ENCODE data around the gene GRIK4. TPM values are rescaled to one million over a fixed set of nuclear protein-coding genes. Genes with fewer than 3 reads are reported as not detected.

Gene GRIK4
- total and polyA plus RNA-seq, 2 experiments from 2014 or later: not detected

GRCh38 chr11:120720760-120721159 lies 209.2 kb downstream of the GRIK4 start:
- no peak overlapping the region for H3K27ac ChIP-seq
- no peak overlapping the region for H3K4me3 ChIP-seq
- H3F3A ChIP-seq (ENCODE audit: insufficient read depth): no peaks in the 10 kb centered on the region
- no peaks in the 10 kb centered on the region for H3K9me3 ChIP-seq (ENCODE audit: low read depth)
- in situ Hi-C loops (cut with MboI): no loop called here
- DNase-seq: no peak
- H3K36me3 ChIP-seq (ENCODE audit: low read depth): no peaks in the 10 kb centered on the region
- no peak overlapping the region for H3K4me2 ChIP-seq (ENCODE audit: unreplicated experiment)
- H3K79me2 ChIP-seq (ENCODE audit: insufficient read depth): no peaks in the 10 kb centered on the region
- TF ChIP-seq EZH2phosphoT487 (IDR thresholded peaks at IDR 0.05; ENCODE audit: insufficient read depth, low read depth) (no peak), EZH2 (IDR thresholded peaks at IDR 0.05; ENCODE audit: insufficient read depth, poor library complexity, severe bottlenecking) (no peak)
- no peaks in the 10 kb centered on the region for H4K20me1 ChIP-seq (ENCODE audit: insufficient read depth)
- H3K9ac ChIP-seq: no peak overlapping the region
- peaks cover 15% of the 10 kb centered on the region; the same call in 1 of the 2 replicates for H3K27me3 ChIP-seq (replicated peaks; ENCODE audit: insufficient read depth)
- no peak overlapping the region for H2AFZ ChIP-seq
- WGBS, 2 experiments (ENCODE audit: low coverage in 1 of 2, low lambda C conversion rate in 2 of 2, missing lambda C conversion rate in 2 of 2): 27 to 68% methylated on average over 1 of the region's 1 CpG
- no peaks in the 10 kb centered on the region for H3K9me2 ChIP-seq (ENCODE audit: insufficient read depth)
- H3K4me1 ChIP-seq (ENCODE audit: insufficient read depth): no peaks in the 10 kb centered on the region

- Histone ChIP-seq H3K4me2 (ENCODE audit: unreplicated experiment) (no peak overlapping the region), H3K9ac (no peak overlapping the region), H3K27me3 (replicated peaks; ENCODE audit: insufficient read depth) (peaks cover 15% of the 10 kb centered on the region; the same call in 1 of the 2 replicates), H3K4me1 (ENCODE audit: insufficient read depth) (no peaks in the 10 kb centered on the region), H3K36me3 (ENCODE audit: low read depth) (no peaks in the 10 kb centered on the region), H3K9me3 (ENCODE audit: low read depth) (no peaks in the 10 kb centered on the region), H4K20me1 (ENCODE audit: insufficient read depth) (no peaks in the 10 kb centered on the region), H2AFZ (no peak overlapping the region), H3F3A (ENCODE audit: insufficient read depth) (no peaks in the 10 kb centered on the region), H3K4me3 (no peak overlapping the region), H3K27ac (no peak overlapping the region), H3K9me2 (ENCODE audit: insufficient read depth) (no peaks in the 10 kb centered on the region), H3K79me2 (ENCODE audit: insufficient read depth) (no peaks in the 10 kb centered on the region)
- in situ Hi-C loops (cut with MboI): no loop called here
- TF ChIP-seq EZH2 (IDR thresholded peaks at IDR 0.05; ENCODE audit: insufficient read depth, poor library complexity, severe bottlenecking): no peak
- no peak for TF ChIP-seq EZH2phosphoT487 (IDR thresholded peaks at IDR 0.05; ENCODE audit: insufficient read depth, low read depth)
- WGBS, 2 experiments (ENCODE audit: low coverage in 1 of 2, low lambda C conversion rate in 2 of 2, missing lambda C conversion rate in 2 of 2): 12 to 22% methylated on average over 6 of the region's 6 CpGs
- no peak for DNase-seq
Observed at GRCh38 chr11:120722524-120722923, 211.0 kb downstream of the GRIK4 start.

- Histone ChIP-seq H3K36me3 (ENCODE audit: low read depth) (no peaks in the 10 kb centered on the region), H3K9ac (no peak overlapping the region), H3K9me3 (ENCODE audit: low read depth) (no peaks in the 10 kb centered on the region), H3K79me2 (ENCODE audit: insufficient read depth) (no peaks in the 10 kb centered on the region), H3F3A (ENCODE audit: insufficient read depth) (no peaks in the 10 kb centered on the region), H3K4me2 (ENCODE audit: unreplicated experiment) (no peak overlapping the region), H3K9me2 (ENCODE audit: insufficient read depth) (no peaks in the 10 kb centered on the region), H3K4me3 (no peak overlapping the region), H3K27ac (no peak overlapping the region), H4K20me1 (ENCODE audit: insufficient read depth) (no peaks in the 10 kb centered on the region), H3K27me3 (replicated peaks; ENCODE audit: insufficient read depth) (peaks cover 19% of the 10 kb centered on the region; the same call in 1 of the 2 replicates), H3K4me1 (ENCODE audit: insufficient read depth) (no peaks in the 10 kb centered on the region), H2AFZ (no peak overlapping the region)
- WGBS, 2 experiments (ENCODE audit: low coverage in 1 of 2, low lambda C conversion rate in 2 of 2, missing lambda C conversion rate in 2 of 2): 41 to 53% methylated on average over 4 of the region's 4 CpGs
- TF ChIP-seq EZH2 (IDR thresholded peaks at IDR 0.05; ENCODE audit: insufficient read depth, poor library complexity, severe bottlenecking) (no peak), EZH2phosphoT487 (IDR thresholded peaks at IDR 0.05; ENCODE audit: insufficient read depth, low read depth) (no peak)
- DNase-seq: no peak
- in situ Hi-C loops (cut with MboI): no loop called here
Observed at GRCh38 chr11:120723751-120724150, 212.2 kb downstream of the GRIK4 start.

- H4K20me1 ChIP-seq (ENCODE audit: insufficient read depth): no peaks in the 10 kb centered on the region
- TF ChIP-seq EZH2 (IDR thresholded peaks at IDR 0.05; ENCODE audit: insufficient read depth, poor library complexity, severe bottlenecking): no peak
- TF ChIP-seq EZH2phosphoT487 (IDR thresholded peaks at IDR 0.05; ENCODE audit: insufficient read depth, low read depth): no peak
- no peaks in the 10 kb centered on the region for H3F3A ChIP-seq (ENCODE audit: insufficient read depth)
- H3K4me1 ChIP-seq (ENCODE audit: insufficient read depth): no peaks in the 10 kb centered on the region
- no peak overlapping the region for H2AFZ ChIP-seq
- H3K27me3 ChIP-seq (replicated peaks; ENCODE audit: insufficient read depth): 0 out of 2 replicates have a peak, but pooled peaks cover 18% of the 10 kb centered on the region
- H3K9ac ChIP-seq: no peak overlapping the region
- no peaks in the 10 kb centered on the region for H3K9me2 ChIP-seq (ENCODE audit: insufficient read depth)
- no peak overlapping the region for H3K27ac ChIP-seq
- DNase-seq: no peak
- no peak overlapping the region for H3K4me2 ChIP-seq (ENCODE audit: unreplicated experiment)
- H3K9me3 ChIP-seq (ENCODE audit: low read depth): no peaks in the 10 kb centered on the region
- in situ Hi-C loops (cut with MboI): no loop called here
- no peaks in the 10 kb centered on the region for H3K79me2 ChIP-seq (ENCODE audit: insufficient read depth)
- no peaks in the 10 kb centered on the region for H3K36me3 ChIP-seq (ENCODE audit: low read depth)
- no peak overlapping the region for H3K4me3 ChIP-seq
Observed at GRCh38 chr11:120727752-120728151, 216.2 kb downstream of the GRIK4 start.

- H3K79me2 ChIP-seq (ENCODE audit: insufficient read depth): no peaks in the 10 kb centered on the region
- H3K9ac ChIP-seq: no peak overlapping the region
- H3K9me2 ChIP-seq (ENCODE audit: insufficient read depth): no peaks in the 10 kb centered on the region
- H3K9me3 ChIP-seq (ENCODE audit: low read depth): no peaks in the 10 kb centered on the region
- TF ChIP-seq EZH2phosphoT487 (IDR thresholded peaks at IDR 0.05; ENCODE audit: insufficient read depth, low read depth) (no peak), EZH2 (IDR thresholded peaks at IDR 0.05; ENCODE audit: insufficient read depth, poor library complexity, severe bottlenecking) (no peak)
- H4K20me1 ChIP-seq (ENCODE audit: insufficient read depth): no peaks in the 10 kb centered on the region
- H3K4me1 ChIP-seq (ENCODE audit: insufficient read depth): no peaks in the 10 kb centered on the region
- no peak overlapping the region for H2AFZ ChIP-seq
- H3K36me3 ChIP-seq (ENCODE audit: low read depth): no peaks in the 10 kb centered on the region
- H3K27ac ChIP-seq: no peak overlapping the region
- in situ Hi-C loops (cut with MboI): no loop called here
- H3K4me2 ChIP-seq (ENCODE audit: unreplicated experiment): no peak overlapping the region
- no peak overlapping the region for H3K4me3 ChIP-seq
- H3F3A ChIP-seq (ENCODE audit: insufficient read depth): no peaks in the 10 kb centered on the region
- WGBS, 2 experiments (ENCODE audit: low coverage in 1 of 2, low lambda C conversion rate in 2 of 2, missing lambda C conversion rate in 2 of 2): 30 to 40% methylated on average over 4 of the region's 4 CpGs
- peaks cover 18% of the 10 kb centered on the region for H3K27me3 ChIP-seq (replicated peaks; ENCODE audit: insufficient read depth)
- no peak for DNase-seq
Observed at GRCh38 chr11:120735035-120735434, 223.5 kb downstream of the GRIK4 start.
